SK-N-MC (cell line): ENCODE measurements around the gene BRI3.
"Not testable (repeated sequence)": the region's sequence is repeated elsewhere in the genome, so short reads cannot be mapped to it uniquely, and the experiment has no call there.

Experiments used
- EZH2 ChIP-seq: fragments of 200-600 bp; sonication (generic); IDR thresholded peaks from one replicate; pipeline ENCODE4 v1.6.1; 2017; ENCODE audit warnings: antibody characterized with exemption
- FOXP2 ChIP-seq: optimal IDR thresholded peaks from 2 replicates; pipeline ENCODE3; 2011; ENCODE audit warnings: mild to moderate bottlenecking, moderate library complexity; ENCODE audit not compliant: insufficient read depth; ENCODE audit errors: extremely low read length, control extremely low read depth
- POLR2AphosphoS5 ChIP-seq: IDR thresholded peaks from 2 replicates; pipeline ENCODE4 v1.6.1; 2012; ENCODE audit warnings: mild to moderate bottlenecking, low read depth, low read length, borderline replicate concordance

- TF ChIP-seq EZH2, POLR2AphosphoS5, FOXP2: not testable (repeated sequence)
Observed at GRCh38 chr7:98315994-98316527, 34.6 kb downstream of the BRI3 start.
